NCI-H82 (cell line): Measurements from ENCODE around the gene AKR1C4.
"Not testable (repeated sequence)": the region's sequence is repeated elsewhere in the genome, so short reads cannot be mapped to it uniquely, and the experiment has no call there.

Experiments used
- DNase-seq: peaks from one replicate; lab custom pipeline; 2025; lab: John Stamatoyannopoulos, UW

The AKR1C4 gene

DNA sequence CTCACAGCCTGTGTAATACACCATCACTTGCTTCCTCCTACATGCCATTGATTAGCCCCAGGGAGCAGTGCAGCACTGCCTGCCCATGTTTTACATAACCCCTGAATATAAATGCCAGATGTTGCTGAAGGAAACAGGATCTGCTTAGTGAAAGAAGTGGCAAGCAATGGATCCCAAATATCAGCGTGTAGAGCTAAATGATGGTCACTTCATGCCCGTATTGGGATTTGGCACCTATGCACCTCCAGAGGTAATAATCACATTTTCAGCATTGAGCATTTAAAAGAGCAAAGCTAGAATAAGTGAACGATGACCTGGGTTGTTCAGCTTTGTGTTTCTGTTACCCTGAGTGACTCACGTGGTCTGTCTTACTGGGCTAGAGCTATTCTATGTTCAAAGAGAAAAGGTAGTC is at the start of gene AKR1C4:
Gene AKR1C4 (plus strand): TSS at position 136 of the 412 bp plus-strand sequence. CDS start 31 bp downstream, at position 167.
- DNase-seq = no peak

DNA sequence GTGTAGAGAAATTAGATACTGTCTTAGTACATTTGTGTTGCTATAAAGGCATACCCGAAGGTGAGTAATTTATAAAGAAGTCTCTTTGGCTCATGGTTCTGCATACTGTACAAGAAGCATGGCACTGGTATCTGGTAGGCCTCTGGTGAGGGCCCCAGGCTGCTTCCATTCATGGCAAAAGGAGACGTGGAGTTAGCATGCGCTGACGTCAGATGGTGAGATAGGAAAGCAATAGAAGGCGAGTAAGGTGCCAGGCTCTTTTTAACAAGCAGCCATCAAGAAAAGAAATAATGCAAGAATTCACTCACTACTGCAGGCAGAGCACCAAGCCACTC is 49.8 kb upstream of the AKR1C4 start:
- no peak for DNase-seq

DNA sequence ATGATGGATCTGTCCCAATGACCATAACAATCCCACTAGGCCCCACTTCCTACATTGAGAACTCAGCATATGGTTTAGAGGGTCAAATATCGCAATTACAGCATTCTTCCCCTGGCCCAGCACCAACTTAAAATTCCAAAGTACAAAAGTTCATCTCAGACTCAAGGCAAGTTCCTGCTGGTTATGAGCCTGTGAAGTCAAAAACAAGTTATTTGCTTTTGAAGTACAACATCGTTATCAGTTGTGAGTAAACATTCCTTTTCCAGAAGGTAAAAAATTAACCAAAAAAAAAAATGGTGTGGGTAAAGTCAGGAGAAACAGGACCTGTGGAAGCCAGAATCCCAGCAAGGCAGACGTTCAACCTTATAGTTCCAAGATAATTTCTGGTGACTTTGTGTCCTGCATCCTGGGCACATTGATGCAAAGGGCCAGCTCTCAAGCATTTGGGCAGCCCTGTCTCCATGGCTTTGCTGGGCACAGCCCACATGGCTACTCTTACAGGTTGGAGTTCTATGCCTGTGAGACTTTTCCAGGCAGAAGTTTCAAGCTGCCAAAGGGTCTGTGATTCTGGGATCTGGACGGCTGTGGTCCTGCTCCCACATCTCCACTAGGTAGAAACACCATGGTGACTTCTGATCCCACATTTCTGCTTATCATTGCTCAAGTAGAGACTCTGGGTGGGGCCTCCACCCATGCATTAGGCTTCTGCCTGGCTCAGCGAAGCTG is 49.2 kb upstream of the AKR1C4 start:
- no peak for DNase-seq

DNA sequence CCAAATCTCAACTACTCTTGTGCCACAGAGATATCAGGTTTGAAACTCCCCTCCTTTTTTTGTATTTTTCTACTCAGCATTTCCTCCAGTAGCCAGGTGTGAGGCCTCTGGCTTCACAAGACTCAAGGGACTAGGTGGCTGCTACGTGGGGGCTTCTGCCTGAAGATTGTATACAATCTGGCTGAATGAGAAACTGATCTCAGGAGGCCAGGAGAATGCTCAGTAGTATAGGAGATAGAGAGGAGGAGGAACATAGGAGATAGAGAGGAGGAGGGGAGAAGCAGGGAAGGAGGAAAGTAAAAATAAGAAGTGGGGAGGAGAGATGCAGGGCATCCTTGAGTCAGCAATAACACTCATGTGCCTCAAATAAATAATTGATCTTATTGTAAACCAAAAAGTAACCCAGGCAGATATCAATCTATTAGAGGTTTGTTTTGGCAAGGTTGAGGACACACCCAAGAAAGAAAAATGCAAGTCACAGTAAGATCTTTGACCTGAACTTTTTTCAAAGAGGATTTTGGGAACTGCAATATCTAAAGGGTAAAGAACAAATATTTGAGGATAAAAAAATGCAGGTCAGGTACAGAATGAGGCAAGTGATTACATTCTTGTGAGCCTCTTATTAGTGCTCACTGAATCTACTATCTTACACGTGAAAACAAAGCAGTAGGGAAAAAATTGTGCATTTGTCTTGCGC is 48.5 kb upstream of the AKR1C4 start:
- no peak for DNase-seq

DNA sequence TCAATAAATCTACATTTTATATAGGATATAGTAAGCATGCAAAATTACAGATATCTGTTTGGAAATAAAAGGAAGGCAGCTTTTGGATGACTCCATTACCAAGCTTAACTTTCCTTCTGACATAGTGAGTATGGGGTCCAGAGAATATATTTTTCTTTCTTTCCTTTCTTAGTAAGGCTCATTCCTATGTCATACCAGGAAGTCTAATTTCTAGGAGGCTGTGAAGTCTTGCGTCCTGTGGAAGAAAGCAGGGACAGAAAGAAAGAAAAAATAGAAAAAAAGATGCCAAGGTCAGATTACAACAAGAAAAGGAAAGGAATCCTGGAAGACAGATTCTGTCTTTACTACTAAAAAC is 48.0 kb upstream of the AKR1C4 start:
- no peak for DNase-seq

DNA sequence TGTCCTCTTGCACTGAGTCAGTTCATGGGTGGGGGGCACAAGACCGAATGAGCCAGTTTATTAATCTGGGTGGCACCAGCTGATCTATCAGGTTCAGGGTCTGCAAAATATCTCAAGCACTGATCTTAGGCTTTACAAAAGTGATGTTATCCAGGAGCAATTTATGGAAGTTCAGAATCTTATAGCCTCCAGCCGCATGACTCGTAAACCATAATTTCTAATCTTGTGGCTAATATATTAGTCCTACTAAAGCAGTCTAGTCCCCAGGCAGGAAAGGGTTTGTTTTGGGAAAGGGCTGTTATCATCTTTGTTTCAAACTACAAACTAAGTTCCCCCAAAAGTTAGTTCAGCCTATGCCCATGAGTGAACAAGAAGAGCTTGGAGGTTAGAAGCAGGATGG is 45.6 kb upstream of the AKR1C4 start:
- DNase-seq = no peak

DNA sequence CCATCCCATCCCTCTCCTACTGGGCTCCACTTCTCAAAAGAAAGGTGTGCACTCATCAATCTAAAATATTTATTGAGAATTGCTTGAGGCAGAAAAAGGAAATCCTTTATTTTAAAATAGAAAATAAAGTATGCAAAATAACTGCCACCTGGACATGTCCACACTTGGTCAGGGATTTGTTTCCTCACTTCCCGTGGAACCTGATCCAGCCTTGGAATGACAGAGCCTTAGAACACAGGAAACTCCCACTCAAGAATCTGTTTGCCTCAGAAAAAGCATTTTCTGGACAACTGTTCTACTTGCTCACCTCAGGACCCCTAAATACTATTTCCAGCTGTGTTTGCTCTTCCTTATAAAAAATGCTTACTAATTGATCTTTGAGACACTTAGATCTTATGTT is 40.7 kb upstream of the AKR1C4 start:
- DNase-seq = no peak

DNA sequence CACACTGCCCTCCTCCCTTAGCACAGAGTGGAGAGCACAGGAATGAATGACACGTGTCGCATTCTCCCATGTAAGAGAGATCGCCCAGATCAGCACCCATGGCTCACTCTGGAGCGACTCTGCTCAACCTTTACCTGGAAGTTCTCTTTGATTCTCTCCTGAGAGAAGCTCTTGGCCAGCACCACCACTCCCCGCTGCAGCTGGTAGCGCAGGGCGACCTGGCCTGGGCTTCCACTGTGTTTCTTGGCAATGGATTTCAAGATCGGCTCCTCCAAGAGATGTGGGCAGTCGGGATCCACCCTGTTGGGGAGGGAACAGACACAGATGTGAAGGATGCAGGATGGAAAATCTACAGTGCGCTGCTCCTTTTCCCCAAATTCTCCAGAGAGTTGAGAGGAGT is 39.1 kb upstream of the AKR1C4 start:
- no peak for DNase-seq

DNA sequence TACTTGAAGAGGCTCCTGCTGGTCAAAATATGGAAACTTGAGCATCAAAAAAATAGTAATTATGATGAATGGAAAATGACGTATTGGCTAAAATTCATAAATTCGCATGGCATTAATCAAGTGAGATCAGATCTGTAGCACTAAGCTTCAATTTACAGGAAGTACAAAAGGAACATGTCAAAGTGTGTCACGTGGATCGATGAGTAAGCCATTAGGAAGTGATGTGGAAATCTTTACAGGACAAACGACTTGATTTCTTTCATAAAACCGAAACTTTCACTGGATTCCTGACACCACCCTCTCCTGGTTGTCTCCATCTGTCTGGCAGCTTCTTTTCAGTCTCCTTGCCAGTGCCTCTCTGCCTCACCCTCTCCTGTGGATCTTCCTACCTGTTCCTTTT is 37.5 kb upstream of the AKR1C4 start:
- no peak for DNase-seq

DNA sequence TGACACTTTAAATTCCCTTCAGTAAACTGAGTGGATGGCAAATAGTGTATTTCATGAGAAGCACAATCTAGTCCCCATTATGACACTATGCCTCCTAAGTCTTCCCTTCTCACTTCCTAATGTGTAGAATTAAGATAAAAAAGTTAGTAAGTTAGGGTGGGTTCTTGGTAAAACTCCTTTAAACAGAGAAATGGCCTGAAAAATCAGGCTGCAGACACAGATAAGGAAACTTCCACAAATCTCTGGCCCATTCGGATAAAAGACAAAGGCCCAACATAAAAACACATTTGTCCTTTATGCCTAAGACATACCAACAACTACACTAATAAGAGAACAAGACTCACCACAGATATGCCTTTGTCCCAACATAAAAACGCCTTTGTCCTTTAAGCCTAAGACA is 33.1 kb upstream of the AKR1C4 start:
- no peak for DNase-seq

DNA sequence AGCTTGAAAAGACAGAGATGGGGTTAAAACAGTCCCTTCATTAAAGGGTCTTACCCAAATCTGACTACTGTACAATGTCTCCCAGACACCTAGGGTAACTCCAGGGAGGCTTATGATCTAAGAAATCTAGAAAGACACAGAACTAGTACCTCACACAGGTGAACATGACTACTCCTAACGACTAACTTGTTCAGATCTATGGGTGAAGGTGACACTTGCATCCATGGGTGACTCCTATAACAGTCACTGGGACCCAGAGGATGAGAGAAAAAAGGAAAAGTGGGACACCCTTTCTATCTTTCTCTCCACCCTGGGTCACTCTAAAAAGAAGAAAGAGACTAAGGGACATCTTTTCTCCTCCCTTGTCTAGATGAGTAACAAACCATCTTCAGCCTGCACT is 30.9 kb upstream of the AKR1C4 start:
- DNase-seq = no peak

DNA sequence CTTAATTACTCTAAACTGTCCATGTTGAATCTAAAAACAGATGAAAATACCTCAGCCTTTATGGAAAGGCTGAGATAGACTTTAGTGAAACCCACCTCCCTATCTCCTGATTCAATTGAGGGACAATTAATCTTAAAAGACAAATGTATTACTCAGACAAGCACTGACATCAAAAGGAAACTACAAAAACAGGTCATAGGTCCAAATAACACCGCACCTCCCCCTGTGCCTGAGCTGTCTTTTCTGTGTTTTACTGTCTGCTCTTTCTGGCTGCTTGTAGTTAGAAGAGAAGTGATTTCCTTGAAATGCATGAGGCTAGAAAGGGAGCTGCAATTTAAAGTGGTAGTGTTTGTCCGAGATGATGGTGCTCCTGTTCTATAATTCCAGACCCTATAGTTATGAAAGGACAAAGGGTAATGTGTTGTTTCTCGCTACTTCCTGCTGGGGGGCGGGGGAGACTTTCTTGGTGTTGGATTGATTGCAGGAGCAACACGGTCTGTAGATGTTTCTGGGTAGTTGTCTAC is 27.7 kb upstream of the AKR1C4 start:
- DNase-seq = no peak

DNA sequence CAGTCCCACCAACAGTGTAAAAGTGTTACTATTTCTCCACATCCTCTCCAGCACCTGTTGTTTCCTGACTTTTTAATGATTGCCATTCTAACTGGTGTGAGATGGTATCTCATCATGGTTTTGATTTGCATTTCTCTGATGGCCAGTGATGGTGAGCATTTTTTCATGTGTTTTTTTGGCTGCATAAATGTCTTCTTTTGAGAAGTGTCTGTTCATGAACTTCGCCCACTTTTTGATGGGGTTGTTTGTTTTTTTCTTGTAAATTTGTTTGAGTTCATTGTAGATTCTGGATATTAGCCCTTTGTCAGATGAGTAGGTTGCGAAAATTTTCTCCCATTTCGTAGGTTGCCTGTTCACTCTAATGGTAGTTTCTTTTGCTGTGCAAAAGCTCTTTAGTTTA is 21.1 kb upstream of the AKR1C4 start:
- not testable (repeated sequence) for DNase-seq

DNA sequence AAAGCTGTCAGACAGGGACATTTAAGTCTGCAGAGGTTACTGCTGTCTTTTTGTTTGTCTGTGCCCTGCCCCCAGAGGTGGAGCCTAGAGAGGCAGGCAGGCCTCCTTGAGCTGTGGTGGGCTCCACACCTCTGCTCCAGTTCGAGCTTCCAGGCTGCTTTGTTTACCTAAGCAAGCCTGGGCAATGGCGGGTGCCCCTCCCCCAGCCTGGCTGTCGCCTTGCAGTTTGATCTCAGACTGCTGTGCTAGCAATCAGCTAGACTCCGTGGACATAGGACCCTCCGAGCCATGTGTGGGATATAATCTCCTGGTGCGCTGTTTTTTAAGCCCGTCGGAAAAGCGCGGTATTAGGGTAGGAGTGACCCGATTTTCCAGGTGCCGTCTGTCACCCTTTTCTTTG is 16.1 kb upstream of the AKR1C4 start:
- DNase-seq = not testable (repeated sequence)

DNA sequence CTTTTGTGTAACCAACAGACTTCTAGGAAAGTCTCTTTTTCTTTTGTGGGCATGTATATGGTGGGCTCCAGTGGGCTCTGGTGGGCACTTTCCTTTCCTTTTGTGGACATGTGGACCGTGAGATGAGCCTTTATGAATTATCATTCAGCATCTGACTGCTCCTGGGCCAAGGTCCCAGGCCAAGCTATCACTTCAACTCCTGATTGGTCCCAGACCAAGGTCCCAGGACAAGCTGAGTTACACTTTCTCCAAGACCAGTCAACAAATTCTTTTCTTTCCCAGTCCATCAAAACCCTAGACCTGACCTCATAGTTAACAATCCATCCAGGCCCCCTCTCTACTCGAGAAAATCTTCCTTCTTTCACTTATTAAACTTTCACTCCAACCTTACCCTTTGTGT is 12.7 kb upstream of the AKR1C4 start:
- DNase-seq = no peak

DNA sequence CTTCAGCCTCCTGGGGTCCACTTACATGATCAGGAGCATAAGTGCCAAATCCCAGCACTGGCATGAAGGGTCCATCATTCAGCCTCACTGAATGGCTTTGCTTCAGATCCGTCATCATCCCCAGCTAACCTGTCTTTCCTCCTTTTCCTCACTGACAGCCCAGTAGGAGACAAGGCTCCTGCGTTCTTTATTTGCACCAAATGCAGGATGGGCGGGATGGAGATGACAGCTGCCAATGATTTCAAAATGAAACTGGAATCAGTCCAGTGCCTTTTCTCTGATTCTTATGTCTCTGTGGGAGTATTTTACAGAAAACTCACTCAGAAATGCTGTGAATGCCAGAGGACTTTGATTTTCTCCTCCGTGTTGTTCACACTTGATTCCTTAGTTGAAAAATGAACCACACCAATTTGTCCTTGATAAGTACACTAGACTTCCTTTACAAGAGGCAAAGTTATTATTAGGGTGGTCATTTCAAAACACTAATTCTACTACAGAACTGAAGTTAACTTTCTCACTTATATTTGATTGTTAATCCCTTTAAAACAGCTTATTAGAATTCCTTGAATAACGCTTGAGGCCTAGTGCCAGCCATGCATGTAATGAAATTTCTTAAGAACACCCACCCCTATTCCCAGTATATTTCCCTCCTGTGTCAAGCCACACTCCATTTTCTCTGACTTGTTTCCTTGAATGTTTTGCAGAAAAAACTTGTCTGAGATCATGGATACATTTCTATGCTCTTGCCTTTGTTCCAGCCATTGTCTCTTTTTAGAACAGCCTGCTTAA is 11.5 kb upstream of the AKR1C4 start, which contains the start of gene AKR1C8:
Gene AKR1C8 (minus strand): TSS at position 164 of the 789 bp plus-strand sequence. CDS start 46 bp downstream, at position 118.
- DNase-seq = no peak

DNA sequence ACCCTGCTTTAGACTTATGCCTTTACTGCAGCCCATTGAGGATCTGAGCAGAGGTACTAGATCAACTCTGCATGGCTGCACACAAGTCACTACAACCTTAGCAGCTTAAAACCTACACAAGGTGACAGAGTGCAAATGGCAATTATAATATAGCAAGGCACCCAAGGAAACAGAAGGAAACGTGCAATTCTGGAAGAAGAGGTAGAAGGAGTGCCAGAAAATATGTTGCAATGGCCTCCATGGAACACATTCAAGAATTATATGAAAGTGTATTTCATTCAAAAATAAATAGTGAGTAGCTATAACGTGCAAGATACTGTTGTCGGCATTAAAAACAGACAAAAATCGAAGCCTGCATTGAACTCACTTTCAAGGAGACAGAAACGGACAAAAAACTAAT is 8.8 kb upstream of the AKR1C4 start:
- DNase-seq = no peak

DNA sequence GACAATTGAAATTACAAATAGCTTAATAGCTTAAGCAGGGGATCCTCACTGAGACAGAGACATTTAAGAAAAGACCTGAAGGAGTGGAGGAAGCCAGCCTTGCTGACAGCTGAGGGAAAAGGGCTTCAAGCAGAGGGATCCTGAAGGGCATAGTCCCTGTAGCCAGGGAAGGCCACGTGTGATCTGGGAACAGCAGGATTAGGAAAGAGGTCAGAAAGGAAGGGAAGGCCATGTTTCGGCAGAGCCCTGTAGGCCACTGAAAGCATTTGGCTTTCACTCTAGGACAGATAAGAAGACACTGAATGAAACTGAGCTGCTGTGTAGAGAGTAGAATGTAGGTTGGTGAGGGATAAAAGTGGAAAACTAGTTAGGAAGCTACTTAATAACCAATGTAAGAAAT is 8.3 kb upstream of the AKR1C4 start:
- no peak for DNase-seq

DNA sequence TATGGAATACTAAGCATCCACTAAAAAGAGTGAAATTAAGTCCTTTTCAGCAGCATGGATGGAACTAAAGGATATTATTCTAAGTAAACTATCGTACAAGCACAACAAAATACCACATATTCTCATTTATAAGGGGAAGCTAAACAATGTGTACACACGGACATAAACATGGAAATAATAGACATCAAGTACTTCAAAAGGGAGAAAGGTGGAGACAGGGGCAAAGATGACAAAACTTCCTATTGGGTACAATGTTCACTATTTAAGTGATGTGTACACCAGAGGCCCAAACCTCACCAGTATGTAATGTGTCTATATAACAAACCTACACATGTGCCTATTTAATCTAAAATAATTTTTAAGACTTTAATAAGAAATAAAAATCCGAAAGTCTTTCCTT is 2.2 kb upstream of the AKR1C4 start:
- no peak for DNase-seq

DNA sequence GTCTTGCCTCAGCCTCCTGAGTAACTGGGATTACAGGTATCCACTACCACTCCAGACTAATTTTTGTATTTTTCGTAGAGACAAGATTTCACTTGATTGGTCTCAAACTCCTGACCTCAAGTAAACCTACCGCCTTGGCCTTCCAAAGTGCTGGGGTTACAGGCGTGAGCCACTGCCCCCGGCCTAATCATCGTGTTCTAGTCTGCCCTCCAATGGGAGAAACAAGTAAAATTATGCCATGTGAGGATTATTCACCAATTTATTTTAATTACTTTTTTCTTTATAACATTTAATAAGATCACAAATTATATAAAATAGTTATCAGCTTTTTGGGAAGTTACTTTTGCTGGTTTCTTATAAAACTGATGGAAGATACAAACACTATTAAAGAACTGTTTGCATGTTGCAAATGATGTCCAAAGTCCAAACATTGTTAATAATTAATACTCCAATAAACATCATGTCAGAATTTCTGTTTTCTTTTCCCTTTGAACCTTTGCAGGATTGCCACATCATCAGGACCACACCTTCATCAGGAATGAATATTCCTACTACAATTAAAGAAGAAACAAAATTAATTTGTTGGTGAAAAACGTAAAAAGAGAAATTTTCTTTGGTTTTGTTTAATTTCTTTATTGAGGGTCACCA is 786 bp upstream of the AKR1C4 start:
- no peak for DNase-seq

DNA sequence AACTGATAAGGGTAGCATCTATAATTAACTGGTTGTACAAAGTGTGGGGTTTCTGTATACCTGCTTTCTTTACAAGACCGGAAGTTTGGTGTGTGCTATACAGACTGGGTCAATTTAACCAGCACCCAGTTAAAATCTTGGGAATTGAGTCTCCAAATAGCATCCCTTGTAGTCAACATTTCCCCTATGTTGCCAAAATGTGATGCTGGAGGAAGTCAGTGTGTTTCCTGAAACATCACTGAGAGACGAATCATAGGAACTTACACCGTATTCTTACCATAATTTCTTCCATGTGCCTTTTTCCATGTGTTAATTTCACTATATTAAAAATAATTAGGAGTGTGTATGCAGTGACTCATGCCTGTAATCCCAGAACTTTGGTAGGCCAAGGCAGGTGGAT is 1.7 kb downstream of the AKR1C4 start:
- DNase-seq = no peak

DNA sequence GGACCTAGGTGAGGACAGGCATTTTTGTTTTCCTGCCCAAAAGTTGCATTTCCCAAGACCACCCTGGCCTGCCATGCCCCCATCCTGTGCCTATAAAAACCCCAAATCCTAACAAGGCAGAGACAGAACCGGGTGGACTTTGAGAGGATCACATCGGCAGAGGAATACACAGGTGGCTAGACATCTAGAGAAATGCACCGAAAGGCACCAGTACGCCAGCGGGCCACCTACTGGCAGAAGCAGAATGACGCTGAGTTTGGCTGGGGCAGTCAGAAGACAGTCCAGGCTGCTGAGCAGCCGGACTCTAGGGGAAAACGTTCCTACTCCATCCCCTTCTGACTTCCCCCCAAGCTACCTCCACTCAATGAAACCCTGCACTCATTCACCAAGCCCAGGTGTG is 2.8 kb downstream of the AKR1C4 start:
- DNase-seq = no peak
